ENCODE measurements around the gene SLCO3A1.

Gene SLCO3A1

GRCh38 chr15:92003515-92004067 is 150.1 kb downstream of the SLCO3A1 start:
- DNase-seq (ENCODE audit: low spot score) = no peak

- DNase-seq (ENCODE audit: low spot score) = no peak
Observed at GRCh38 chr15:92005154-92005553, 151.6 kb downstream of the SLCO3A1 start.

GRCh38 chr15:92006186-92007028 is 152.9 kb downstream of the SLCO3A1 start:
- DNase-seq (ENCODE audit: low spot score) = peak; percentile 17

- DNase-seq (ENCODE audit: low spot score) = no peak
Observed at GRCh38 chr15:92009162-92009561, 155.7 kb downstream of the SLCO3A1 start.

- no peak for DNase-seq (ENCODE audit: low spot score)
Observed at GRCh38 chr15:92011611-92012367, 158.3 kb downstream of the SLCO3A1 start.

- no peak for DNase-seq (ENCODE audit: low spot score)
Observed at GRCh38 chr15:92012368-92012629, 158.8 kb downstream of the SLCO3A1 start.

GRCh38 chr15:92012881-92013280 is 159.4 kb downstream of the SLCO3A1 start:
- no peak for DNase-seq (ENCODE audit: low spot score)

- DNase-seq (ENCODE audit: low spot score) = no peak
Observed at GRCh38 chr15:92014281-92015030, 160.9 kb downstream of the SLCO3A1 start.

GRCh38 chr15:92017882-92018534 is 164.5 kb downstream of the SLCO3A1 start:
- no peak for DNase-seq (ENCODE audit: low spot score)

GRCh38 chr15:92018535-92019239 is 165.2 kb downstream of the SLCO3A1 start:
- DNase-seq (ENCODE audit: low spot score) = no peak

- DNase-seq (ENCODE audit: low spot score) = no peak
Observed at GRCh38 chr15:92019706-92020105, 166.2 kb downstream of the SLCO3A1 start.

- DNase-seq (ENCODE audit: low spot score) = no peak
Observed at GRCh38 chr15:92020207-92020606, 166.7 kb downstream of the SLCO3A1 start.

GRCh38 chr15:92020804-92021203 is 167.3 kb downstream of the SLCO3A1 start:
- DNase-seq (ENCODE audit: low spot score) = no peak

GRCh38 chr15:92021792-92022191 is 168.3 kb downstream of the SLCO3A1 start:
- no peak for DNase-seq (ENCODE audit: low spot score)

- no peak for DNase-seq (ENCODE audit: low spot score)
Observed at GRCh38 chr15:92023965-92024364, 170.5 kb downstream of the SLCO3A1 start.

- DNase-seq (ENCODE audit: low spot score) = no peak
Observed at GRCh38 chr15:92025706-92026270, 172.3 kb downstream of the SLCO3A1 start.

- DNase-seq (ENCODE audit: low spot score) = no peak
Observed at GRCh38 chr15:92028389-92028724, 174.8 kb downstream of the SLCO3A1 start.

- no peak for DNase-seq (ENCODE audit: low spot score)
Observed at GRCh38 chr15:92029767-92030166, 176.3 kb downstream of the SLCO3A1 start.

GRCh38 chr15:92033314-92033713 is 179.8 kb downstream of the SLCO3A1 start:
- no peak for DNase-seq (ENCODE audit: low spot score)

- DNase-seq (ENCODE audit: low spot score) = no peak
Observed at GRCh38 chr15:92033723-92034122, 180.2 kb downstream of the SLCO3A1 start.

- no peak for DNase-seq (ENCODE audit: low spot score)
Observed at GRCh38 chr15:92034227-92034626, 180.7 kb downstream of the SLCO3A1 start.
